ENCODE data around the gene CCDC200. TPM values are rescaled to one million over a fixed set of nuclear protein-coding genes. Genes with fewer than 3 reads are reported as not detected.
"Not testable (repeated sequence)": the region's sequence is repeated elsewhere in the genome, so short reads cannot be mapped to it uniquely, and the experiment has no call there.

CCDC200 gene
- total RNA-seq, 1 donor from 2014 or later, result not detected

DNA sequence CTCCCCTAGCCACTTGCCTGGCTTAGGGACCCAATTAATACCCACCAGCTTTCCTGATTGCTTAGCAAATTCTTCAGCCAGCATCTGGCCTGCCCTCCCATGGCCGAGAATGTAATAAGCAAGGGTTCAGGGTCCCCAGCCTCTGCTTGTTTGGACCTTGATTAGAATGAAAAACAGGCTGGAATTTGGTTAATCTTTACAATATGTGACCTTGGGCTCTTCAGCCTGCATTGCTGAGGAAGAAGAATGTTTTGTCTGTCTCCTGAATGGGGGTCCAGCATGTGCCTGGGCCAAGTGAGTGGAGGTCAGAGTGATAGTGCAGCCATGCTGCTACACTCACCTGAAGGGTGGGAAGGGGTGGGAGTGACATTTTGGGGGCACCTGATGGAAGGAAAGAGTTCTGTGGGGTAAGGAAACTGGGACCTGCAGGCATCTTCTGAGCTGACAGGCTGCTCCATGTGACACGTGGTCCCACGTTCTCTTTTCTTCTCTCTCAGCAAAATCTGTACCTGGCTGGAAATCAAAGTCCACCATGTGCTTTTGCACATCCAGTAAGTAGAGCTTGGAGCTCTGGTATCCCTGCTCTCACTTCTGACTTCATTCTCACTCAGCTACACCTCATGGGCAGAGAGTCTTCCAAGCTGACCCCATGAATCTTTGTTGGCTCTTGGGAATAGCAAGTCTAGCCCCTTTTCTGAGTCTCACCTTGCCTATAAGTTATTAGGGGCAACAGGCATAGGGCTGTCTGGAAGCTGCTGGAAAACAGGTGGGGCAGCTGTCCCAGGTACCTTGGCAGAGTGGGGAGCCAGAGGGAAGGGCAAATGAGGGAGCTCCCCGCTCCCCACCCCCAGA, 11.4 kb downstream of the CCDC200 start:
- intact Hi-C loops (cut with DNase I), result no loop called here

DNA sequence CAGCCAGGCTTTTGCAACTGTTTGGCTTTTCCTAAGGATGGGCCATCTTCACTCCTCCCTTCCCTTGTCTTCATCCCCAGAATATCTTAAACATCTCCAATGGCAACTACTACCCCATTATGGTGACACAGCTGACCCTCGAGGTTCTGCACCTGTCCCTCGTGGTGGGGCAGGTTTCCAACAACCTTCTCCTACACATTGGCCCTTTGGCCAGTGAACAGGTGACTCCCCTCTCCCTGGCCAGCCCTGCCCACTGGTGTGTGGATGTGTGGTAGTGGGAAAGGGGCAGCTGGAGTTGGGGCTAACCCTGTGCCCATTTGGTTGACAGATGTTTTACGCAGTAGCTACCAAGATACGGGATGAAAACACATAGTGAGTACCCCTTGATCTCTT, 12.1 kb downstream of the CCDC200 start:
- intact Hi-C loops (cut with DNase I), result no loop called here
- no peak for DNase-seq (ENCODE audit: low spot score)

More for the DNA sequence above, 11.4 kb downstream of the CCDC200 start:
- DNase-seq (ENCODE audit: low spot score), result no peak

DNA sequence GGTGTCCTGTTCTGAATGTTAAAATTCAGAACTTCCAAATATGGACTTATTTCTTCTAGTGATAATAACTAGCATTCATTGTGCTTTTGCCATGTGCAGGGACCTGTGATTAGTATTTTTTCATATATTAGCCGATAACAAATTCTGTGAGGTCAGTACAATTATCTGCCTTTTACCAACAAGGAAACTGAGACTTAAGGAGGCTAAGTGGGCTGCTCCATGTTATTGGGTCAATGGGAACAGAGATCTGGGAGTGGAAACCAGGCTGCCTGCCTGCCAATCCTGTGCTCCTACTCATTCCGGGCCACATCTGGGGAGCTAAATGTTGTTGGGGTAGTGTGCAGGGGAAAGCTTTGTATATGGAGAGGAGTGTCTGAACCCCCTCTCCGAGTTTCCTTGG, 13.1 kb downstream of the CCDC200 start:
- intact Hi-C loops (cut with DNase I), result no loop called here

DNA sequence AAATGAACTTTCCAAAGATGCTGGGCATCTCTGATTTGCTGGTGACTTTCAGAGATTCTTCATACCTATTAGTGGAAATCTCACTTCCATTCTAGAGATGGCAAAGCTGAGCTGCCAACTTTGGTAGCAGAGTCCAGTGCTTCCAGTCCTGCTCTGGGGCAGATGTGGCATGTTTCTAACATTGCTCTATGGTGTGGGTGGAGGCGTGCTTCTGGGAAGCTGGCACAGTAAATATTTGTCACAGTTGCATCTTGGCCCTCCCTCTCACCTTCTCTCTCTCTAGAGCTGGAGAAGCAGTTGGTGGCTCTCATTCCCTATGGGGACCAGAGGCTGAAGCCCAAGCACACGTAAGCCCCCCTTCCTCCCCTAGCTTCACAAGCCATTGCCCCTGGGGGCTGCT, 14.9 kb downstream of the CCDC200 start:
- DNase-seq (ENCODE audit: low spot score), result no peak
- intact Hi-C loops (cut with DNase I), result no loop called here

More for the DNA sequence above, 13.1 kb downstream of the CCDC200 start:
- DNase-seq (ENCODE audit: low spot score), result no peak

DNA sequence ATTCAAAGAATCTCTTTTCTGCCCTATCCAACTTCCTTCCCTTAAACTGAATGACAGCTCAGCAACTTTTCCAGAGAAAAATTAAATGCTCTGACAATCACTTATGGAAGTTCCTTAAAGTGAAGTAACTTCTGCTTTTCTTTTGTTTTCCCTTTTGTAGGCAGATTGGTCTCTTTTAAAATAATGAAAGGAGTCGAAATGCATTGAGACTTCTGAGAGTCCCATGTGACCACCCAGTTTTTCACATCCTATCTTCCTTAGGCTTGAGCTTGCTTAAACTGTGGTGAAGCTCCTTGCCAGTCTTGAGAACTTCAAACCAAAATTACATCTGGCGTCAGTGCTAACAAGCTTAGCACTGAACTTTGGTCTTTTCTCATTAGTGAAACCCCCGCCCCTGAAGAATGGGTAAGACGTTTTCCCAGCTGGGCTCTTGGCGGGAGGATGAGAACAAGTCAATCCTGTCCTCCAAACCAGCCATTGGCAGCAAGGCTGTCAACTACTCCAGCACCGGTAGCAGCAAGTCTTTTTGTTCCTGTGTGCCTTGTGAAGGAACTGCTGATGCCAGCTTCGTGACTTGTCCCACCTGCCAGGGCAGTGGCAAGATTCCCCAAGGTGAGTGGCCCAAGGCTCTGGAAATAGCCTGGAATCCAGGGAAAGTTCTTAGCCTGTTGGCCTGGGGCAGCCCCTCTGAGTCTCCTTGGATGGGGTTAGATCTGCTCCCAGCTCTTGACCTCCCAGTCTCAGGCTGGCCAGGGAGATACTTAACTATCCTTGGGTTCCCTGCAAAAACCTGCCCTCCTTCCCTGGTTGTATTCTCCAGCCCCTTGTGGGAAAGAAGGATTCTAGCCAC, 15.6 kb downstream of the CCDC200 start:
- intact Hi-C loops (cut with DNase I), result no loop called here

DNA sequence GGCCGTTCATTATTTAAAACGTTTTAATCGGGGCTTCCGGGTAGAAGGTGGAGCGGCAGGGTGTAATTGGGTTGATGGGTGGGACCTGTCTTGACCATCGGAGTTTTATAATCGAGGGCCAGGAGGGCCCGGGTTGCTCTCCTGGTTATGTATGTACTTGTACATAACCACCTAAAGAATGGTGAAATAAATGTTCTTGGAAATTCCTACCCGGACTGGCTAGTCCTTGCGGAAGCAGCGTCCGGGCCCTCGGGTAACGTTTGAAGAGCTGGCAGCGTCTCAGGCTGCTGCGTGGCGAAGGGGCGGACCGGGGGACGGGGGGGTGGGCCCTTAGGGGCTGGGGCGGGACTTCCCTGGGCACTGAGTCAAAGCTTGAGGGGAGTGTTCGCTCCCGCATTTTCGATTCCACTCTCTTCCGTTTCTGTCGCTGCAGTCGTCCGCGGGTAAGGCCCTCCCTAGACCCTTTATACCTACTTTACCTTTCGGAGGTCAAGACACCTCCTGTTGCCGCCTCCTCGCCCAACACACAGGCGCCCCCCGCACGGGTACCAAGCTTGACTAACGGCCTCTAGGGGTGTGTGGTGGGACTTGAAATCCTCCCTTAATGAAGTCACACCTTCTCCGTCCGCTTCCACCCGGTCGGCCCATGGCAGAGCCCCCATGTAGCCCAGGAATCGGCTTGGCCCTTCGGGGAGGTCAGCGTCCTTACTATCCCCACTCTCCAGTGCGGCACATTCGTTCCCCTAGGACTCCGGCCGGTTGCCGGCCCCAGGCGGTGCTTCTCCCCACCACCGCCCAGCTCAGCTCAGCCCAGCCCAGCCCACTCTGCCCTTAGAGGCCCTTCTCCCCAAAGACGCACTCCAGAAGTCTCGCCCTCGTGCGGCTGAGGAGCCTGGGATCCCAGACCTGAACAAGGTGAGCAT, 16.7 kb downstream of the CCDC200 start, which contains the start of gene TMEM106A:
TSS of gene TMEM106A (plus strand) at position 396 of the 923 bp plus-strand sequence. CDS start 1,167 bp downstream, outside the sequence.
- peak; percentile 80 for DNase-seq (ENCODE audit: low spot score)
- intact Hi-C loops (cut with DNase I), result no loop called here

More for the DNA sequence above, 15.6 kb downstream of the CCDC200 start:
- DNase-seq (ENCODE audit: low spot score), result no peak

DNA sequence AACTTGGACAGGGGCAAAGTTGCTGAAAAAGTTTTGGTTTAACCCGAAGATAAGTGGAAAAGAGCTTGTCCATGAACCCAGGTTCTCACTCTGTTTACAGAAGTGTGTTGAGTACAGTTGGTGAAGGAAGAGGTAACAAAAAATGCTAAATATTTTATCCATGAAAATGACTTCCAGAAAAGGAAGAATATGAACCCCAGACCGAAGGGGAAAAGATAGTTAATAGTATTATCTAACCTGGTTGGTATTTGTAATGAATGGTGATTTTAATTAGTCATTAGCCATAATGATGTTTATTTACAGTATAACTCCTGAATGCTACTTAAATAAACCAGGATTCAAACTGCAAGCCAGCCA, 17.3 kb downstream of the CCDC200 start:
- intact Hi-C loops (cut with DNase I), result no loop called here
- DNase-seq (ENCODE audit: low spot score), result no peak

DNA sequence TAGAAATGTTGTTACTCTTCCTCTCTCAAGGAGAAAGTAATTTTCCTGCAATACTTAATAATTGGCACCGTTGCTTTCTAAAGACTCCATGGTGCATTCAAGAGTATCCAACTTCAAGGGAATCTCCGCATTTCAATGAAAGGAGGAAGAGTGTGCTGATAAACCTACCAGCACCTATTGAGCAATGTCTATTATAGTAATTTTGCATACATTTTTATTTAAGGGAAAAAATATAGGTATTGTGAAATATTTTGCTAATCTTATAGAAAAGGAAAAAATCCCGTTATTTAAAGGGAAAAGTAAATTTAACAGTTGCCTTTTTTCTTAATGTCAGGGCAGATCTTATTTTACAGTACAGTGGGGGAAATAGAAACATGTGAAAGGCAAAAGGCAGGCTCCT, 17.8 kb downstream of the CCDC200 start:
- DNase-seq (ENCODE audit: low spot score), result no peak
- intact Hi-C loops (cut with DNase I), result no loop called here

DNA sequence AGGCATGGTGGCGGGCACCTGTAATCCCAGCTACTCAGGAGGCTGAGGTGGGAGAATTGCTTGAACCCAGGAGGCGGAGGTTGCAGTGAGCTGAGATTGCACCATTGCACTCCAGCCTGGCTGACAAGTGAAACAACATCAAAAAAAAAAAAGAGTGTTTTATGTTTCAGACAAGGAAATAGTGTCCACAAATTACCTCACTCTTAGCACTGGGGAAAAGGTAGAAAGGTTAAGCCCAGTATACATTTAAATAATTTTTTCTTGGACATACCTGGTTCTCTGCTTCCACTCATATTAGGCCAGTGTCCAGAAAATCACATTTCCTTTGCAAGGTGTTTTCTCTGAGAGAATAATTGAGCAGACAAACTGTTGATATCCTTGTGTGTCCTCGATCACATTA, 25.4 kb downstream of the CCDC200 start:
- intact Hi-C loops (cut with DNase I); DNase-seq (ENCODE audit: low spot score): not testable (repeated sequence)

DNA sequence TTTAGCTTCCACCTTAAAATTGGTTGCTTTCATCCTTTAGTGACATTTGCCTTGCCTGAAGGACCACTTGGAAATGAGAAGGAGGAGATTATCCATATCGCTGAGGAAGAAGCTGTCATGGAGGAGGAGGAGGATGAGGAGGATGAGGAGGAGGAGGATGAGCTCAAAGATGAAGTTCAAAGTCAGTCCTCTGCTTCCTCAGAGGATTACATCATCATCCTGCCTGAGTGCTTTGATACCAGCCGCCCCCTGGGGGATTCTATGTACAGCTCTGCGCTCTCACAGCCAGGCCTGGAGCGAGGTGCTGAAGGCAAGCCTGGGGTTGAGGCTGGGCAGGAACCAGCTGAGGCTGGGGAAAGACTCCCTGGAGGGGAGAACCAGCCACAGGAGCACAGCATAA, 28.3 kb downstream of the CCDC200 start:
- intact Hi-C loops (cut with DNase I), result no loop called here
- no peak for DNase-seq (ENCODE audit: low spot score)

DNA sequence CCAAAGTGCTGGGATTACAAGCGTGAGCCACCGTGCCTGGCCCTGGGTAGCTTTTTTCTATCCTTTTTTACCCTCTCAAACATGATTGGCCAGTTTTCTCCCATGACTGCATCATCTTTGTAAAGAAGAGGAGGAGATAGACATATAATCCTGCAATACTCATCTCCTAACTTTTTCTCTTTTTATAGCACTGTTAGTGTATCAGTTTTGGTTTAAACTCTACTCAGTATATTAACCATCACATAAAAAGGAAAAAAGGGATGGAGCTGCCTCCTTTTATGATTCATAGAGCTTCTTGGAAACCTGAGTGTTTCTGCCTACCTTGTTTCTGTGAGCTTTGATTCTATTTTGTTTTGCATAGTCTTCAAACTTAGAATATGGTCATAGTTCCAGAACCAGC, 28.8 kb downstream of the CCDC200 start:
- no peak for DNase-seq (ENCODE audit: low spot score)
- intact Hi-C loops (cut with DNase I), result no loop called here

DNA sequence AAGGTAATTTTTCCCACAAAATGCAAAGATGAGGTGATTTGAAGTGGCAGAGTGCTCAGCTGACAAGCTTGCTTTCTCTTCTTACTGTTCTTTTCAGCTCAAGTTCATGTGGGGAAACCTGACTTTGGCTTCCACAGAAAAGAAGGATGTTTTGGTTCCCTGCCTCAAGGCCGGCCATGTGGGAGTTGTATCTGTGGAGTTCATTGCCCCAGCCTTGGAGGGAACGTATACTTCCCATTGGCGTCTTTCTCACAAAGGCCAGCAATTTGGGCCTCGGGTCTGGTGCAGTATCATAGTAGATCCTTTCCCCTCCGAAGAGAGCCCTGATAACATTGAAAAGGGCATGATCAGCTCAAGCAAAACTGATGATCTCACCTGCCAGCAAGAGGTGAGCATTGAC, 35.2 kb downstream of the CCDC200 start:
- DNase-seq (ENCODE audit: low spot score), result no peak
- intact Hi-C loops (cut with DNase I), result no loop called here

DNA sequence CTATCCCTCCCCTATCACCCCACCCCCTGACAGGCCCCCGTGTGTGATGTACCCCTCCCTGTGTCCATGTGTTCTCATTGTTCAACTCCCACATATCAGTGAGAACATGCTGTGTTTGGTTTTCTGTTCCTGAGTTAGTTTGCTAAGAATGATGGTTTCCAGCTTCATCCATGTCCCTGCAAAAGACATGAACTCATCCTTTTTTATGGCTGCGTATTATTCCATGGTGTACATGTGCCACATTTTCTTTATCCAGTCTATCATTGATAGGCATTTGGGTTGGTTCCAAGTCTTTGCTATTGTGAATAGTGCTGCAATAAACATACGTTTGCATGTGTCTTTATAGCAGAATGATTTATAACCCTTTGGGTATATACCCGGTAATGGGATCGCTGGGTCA, 41.8 kb downstream of the CCDC200 start:
- intact Hi-C loops (cut with DNase I); DNase-seq (ENCODE audit: low spot score): not testable (repeated sequence)

DNA sequence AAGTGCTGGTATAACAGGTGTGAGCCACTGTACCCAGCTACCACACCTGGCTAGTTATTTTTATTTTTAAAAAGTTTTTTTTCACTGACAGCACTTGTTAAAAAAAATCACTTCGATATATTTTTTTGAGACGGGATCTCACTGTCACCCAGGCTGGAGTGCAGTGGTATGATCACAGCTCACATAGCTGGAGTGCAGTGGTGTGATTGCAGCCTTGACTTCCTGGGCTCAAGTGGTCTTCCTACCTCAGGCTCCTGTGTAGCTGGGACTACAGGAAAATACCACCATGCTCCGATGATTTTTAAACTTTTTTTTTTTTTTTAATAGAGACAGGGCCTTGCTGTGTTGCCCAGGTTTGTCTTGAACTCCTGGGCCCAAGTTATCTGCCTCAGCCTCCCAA, 44.5 kb downstream of the CCDC200 start:
- intact Hi-C loops (cut with DNase I), result no loop called here

DNA sequence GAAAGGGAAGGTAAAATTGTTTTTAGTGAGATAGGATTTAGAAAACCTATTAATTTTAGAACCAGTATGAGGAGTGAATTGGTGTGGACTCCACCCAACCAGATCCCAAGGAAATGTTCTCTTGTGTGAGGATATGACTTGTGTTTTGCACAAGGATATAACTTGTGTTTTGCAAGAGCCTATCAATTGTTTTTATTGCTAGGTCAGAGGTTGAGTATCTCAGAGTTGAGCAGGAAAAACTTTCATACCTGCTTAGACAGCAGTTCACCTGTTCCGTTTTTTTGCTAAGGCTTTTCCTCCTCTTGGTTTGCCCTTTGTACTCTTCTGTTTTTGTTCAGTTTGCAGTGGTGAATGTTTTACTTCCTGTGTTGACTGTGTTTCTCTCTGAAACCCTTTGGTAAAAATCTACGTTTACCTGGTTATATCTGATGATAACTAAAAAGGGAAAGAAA, 52.3 kb downstream of the CCDC200 start:
- intact Hi-C loops (cut with DNase I), result no loop called here
- no peak for DNase-seq (ENCODE audit: low spot score)

More for the DNA sequence above, 44.5 kb downstream of the CCDC200 start:
- DNase-seq (ENCODE audit: low spot score), result no peak

DNA sequence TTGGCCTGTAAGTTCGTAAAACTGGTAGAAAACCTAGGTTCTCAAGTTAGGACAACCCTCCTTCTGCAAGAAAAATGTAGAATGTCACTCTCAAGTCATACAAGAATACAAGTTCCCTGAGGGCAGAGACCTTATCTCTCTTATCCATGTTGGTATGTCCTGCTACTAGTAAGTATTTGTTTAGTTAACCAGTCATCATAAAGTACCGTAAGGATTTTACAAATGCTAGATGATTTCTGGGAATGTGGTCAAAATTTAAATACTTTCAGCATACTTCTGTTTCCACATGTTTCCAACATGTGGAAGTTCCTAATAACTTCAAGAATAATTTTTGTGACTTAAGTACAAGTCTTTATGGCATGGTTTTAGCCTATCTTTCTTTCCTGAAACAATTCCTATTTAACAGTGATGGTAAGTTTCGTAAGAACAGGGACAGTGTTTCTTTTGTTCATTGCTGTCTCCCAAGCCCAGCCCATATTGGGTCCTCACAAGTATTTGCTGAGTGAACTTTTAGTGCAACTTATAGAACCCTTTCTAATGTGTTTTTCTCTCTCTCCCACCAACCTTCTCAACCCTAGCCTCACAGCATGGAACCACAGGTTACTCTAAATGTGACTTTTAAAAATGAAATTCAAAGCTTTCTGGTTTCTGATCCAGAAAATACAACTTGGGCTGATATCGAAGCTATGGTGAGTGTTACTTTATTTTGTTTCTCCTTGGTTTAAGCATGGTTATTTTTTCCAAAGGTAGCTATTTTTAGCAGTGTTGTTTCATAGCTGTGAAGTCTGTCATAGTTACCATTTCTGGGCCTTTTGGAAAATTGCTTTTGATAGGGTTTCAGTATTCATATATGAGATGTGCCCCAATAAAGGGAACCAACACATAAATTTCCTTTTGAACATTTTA, 53.0 kb downstream of the CCDC200 start:
- DNase-seq (ENCODE audit: low spot score), result no peak

DNA sequence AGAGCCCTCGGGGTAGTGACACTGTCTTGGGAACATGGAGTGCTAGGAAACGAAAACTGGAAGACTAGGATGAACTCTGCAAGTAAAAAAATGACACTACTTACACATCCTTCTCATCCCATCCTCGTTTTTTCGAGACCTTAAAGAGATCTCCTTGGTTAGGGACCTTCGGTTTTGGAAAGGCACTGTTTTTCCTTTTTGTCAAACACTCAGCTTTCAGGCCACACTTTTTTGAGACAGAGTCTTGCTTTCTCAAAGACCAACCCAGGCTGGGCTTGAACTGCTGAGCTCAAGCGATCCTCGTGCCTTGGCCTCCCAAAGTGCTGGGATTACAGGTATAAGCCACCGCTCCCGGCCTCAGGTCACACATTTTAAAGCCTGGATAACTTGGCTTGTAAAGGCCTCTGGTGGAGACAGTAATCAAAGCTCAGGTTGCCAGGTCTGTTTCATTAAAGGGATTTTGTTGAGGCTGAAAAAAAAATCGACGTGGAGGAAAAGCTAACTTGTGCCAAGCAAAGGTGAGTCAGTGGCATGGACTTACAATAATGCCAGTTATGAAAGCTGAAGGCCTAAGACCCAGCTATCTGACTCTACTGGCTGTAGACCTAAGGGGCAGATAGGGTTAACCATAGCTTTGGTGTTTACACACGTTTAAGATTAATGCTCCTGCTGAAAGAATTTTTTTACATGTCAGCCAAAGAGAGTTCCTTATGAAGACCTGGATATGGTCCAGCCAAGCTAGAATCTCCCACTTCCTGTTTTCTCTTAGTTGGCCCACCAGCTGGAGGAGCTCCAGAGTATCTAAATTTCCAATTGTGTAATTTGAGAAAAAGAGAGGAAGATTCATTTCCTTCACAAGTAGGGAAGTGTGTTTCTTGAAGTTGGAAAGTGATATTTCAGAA, 56.6 kb downstream of the CCDC200 start:
- intact Hi-C loops (cut with DNase I), result loop anchor here (5.0 kb wide), 2 partner anchors 150 to 175 kb away; partner anchors contain the start of genes RPL27 and VAT1
- no peak for DNase-seq (ENCODE audit: low spot score)

More for the DNA sequence above, 53.0 kb downstream of the CCDC200 start:
- intact Hi-C loops (cut with DNase I), result no loop called here
